Neural cell (in vitro differentiated cells): Measurements from ENCODE around the gene NDUFA6. TPM values are rescaled to one million over a fixed set of nuclear protein-coding genes. Genes with fewer than 3 reads are reported as not detected.
"Not testable (repeated sequence)": the region's sequence is repeated elsewhere in the genome, so short reads cannot be mapped to it uniquely, and the experiment has no call there.

Source experiments
- H2AFZ ChIP-seq: fragments of 200-600, 300-800 bp; sonication (generic), shearing (Covaris generic); 2 replicates; pipeline ENCODE4 v1.6.0; 2014; ENCODE audit warnings: low read depth, mild to moderate bottlenecking, antibody characterized with exemption, low read length, moderate library complexity
- H3F3A ChIP-seq: fragments of 200-600 bp; shearing (Covaris generic); 2 replicates; pipeline ENCODE4 v1.6.1; 2016; ENCODE audit warnings: mild to moderate bottlenecking, moderate library complexity, mixed read lengths, antibody characterized with exemption, low read length; ENCODE audit not compliant: insufficient read depth, poor library complexity, severe bottlenecking
- H3K27ac ChIP-seq: fragments of 200-600, 300-800 bp; sonication (generic), shearing (Covaris generic); 2 replicates; pipeline ENCODE4 v1.5.1; 2014; ENCODE audit warnings: mild to moderate bottlenecking, low read length, moderate library complexity
- H3K27me3 ChIP-seq: fragments of 300-800, 200-600 bp; sonication (generic), shearing (Covaris generic); 2 replicates; pipeline ENCODE4 v1.6.0; 2014; ENCODE audit warnings: mild to moderate bottlenecking, low read depth, low read length, moderate library complexity; ENCODE audit not compliant: insufficient read depth
- H3K36me3 ChIP-seq: fragments of 300-800, 200-600 bp; sonication (generic), shearing (Covaris generic); 2 replicates; pipeline ENCODE4 v1.5.1; 2014; ENCODE audit warnings: mild to moderate bottlenecking, antibody characterized with exemption, low read length, moderate library complexity; ENCODE audit not compliant: insufficient read depth
- H3K4me2 ChIP-seq: fragments of 300-800, 200-600 bp; sonication (generic), shearing (Covaris generic); 2 replicates; pipeline ENCODE4 v1.6.0; 2014; ENCODE audit warnings: mild to moderate bottlenecking, low read length
- H3K4me3 ChIP-seq: fragments of 300-800, 200-600 bp; sonication (generic), shearing (Covaris generic); 2 replicates; pipeline ENCODE4 v1.5.1; 2014; ENCODE audit warnings: mild to moderate bottlenecking, low read length, moderate library complexity
- H3K79me2 ChIP-seq: fragments of 200-600 bp; shearing (Covaris generic); replicated peaks from 2 replicates; pipeline ENCODE4 v1.6.0; 2014; ENCODE audit warnings: mild to moderate bottlenecking, low read length, moderate library complexity; ENCODE audit not compliant: insufficient read depth
- H3K9ac ChIP-seq: fragments of 300-800, 200-600 bp; sonication (generic), shearing (Covaris generic); 2 replicates; pipeline ENCODE4 v1.6.1; 2016; ENCODE audit warnings: mild to moderate bottlenecking, low read length, mixed read lengths
- H3K9me2 ChIP-seq: fragments of 200-600 bp; shearing (Covaris generic); 2 replicates; pipeline ENCODE4 v1.6.1; 2016; ENCODE audit warnings: mild to moderate bottlenecking, low read length, mixed read lengths; ENCODE audit not compliant: insufficient read depth
- H3K9me3 ChIP-seq: fragments of 200-600, 300-800 bp; sonication (generic), shearing (Covaris generic); 2 replicates; pipeline ENCODE4 v1.6.1; 2016; ENCODE audit warnings: mild to moderate bottlenecking, mixed run types, low read length, moderate library complexity, mixed read lengths
- H4K20me1 ChIP-seq: fragments of 200-600 bp; shearing (Covaris generic); 2 replicates; pipeline ENCODE4 v1.6.1; 2016; ENCODE audit warnings: mild to moderate bottlenecking, mixed run types; ENCODE audit not compliant: insufficient read depth
- EP300 ChIP-seq: fragments of 450-650 bp; conservative IDR thresholded peaks from 2 replicates; pipeline ENCODE4 v1.6.1; 2014; ENCODE audit warnings: antibody characterized with exemption, mild to moderate bottlenecking, moderate library complexity; ENCODE audit not compliant: poor library complexity, severe bottlenecking
- EZH2 ChIP-seq: fragments of 200-600, 300-800 bp; shearing (Covaris generic), sonication (generic); IDR thresholded peaks from 2 replicates; pipeline ENCODE4 v1.6.1; 2014; ENCODE audit warnings: antibody characterized with exemption, low read length, borderline replicate concordance, mild to moderate bottlenecking; ENCODE audit not compliant: insufficient read depth, poor library complexity, severe bottlenecking
- MXI1 ChIP-seq: fragments of 450-650 bp; conservative IDR thresholded peaks from 2 replicates; pipeline ENCODE4 v1.6.1; 2014; ENCODE audit warnings: antibody characterized with exemption, mild to moderate bottlenecking; ENCODE audit not compliant: poor library complexity, severe bottlenecking
- RAD21 ChIP-seq: fragments of 450-650 bp; conservative IDR thresholded peaks from 2 replicates; pipeline ENCODE4 v1.6.1; 2014; ENCODE audit warnings: antibody characterized with exemption, mild to moderate bottlenecking, moderate library complexity
- SMC3 ChIP-seq: fragments of 450-650 bp; conservative IDR thresholded peaks from 2 replicates; pipeline ENCODE4 v1.6.1; 2014; ENCODE audit warnings: antibody characterized with exemption, mild to moderate bottlenecking, moderate library complexity; ENCODE audit not compliant: poor library complexity
- TAF1 ChIP-seq: IDR thresholded peaks from 2 replicates; pipeline ENCODE4 v1.6.1; 2012; ENCODE audit warnings: low read depth
- polyA plus RNA-seq: library from polyadenylated mRNA; depleted of rRNA; stranded (reverse); fragments of >200 nt; gene quantifications from 2 replicates; pipeline ENCODE4 v1.2.3, GENCODE V29; 2014
- TF ChIP-seq, protein P1 (sequence below): fragments of 450-650 bp; IDR thresholded peaks from 2 replicates; pipeline ENCODE4 v1.5.1; 2014; ENCODE audit warnings: antibody characterized with exemption, mild to moderate bottlenecking, moderate library complexity; ENCODE audit not compliant: poor library complexity, severe bottlenecking

The NDUFA6 gene
- polyA plus RNA-seq, 1 donor from 2014 or later = 273 TPM

DNA sequence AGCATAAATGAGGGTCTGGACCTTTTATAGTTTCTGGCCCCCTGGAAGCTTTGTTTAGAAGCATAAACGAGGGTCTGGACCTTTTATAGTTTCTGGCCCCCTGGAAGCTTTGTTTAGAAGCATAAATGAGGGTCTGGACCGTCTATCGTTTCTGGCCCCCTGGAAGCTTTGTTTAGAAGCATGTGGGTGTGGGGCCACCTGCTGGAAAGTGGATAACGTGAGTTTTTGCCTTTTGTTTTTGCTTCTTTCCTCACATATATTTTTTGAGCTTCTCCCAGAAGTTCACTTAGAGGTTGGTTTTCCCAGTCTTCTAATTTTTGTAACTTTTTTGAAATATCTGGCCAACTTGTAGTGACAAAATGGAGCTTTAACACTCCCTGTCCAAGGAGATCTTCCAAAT lies 22.2 kb upstream of the NDUFA6 start:
- H3K4me3 ChIP-seq, H4K20me1 ChIP-seq, H3K27me3 ChIP-seq, H3K9me3 ChIP-seq, H3K27ac ChIP-seq, H3F3A ChIP-seq, H2AFZ ChIP-seq, H3K4me2 ChIP-seq, H3K9me2 ChIP-seq, H3K79me2 ChIP-seq, H3K9ac ChIP-seq, H3K36me3 ChIP-seq: not testable (repeated sequence)

DNA sequence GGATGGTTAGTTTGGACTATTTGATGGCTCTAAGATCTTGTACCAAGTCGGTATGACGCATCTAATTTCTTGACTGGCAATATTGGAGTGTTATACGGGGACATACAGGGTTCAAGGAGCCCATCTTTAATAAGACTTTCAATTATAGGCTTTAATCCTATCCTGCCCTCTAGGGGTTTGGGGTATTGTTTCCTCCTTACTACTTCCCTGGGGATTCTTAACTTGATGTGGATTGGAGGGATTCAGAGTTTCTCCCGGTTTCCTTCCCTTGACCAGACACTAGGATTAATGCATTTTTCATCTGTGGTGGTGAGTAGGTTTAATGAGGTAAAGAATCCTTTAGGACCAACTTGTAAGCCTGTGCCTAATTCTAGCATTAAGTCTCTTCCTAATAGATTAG lies 21.2 kb upstream of the NDUFA6 start:
- no peaks in the 10 kb centered on the region for H3K9me2 ChIP-seq
- no peaks in the 10 kb centered on the region for H3F3A ChIP-seq
- H3K36me3 ChIP-seq = no peaks in the 10 kb centered on the region
- H2AFZ ChIP-seq = no peak overlapping the region
- H3K9ac ChIP-seq = no peak overlapping the region
- TF ChIP-seq SMC3 (no peak), MXI1 (no peak), RAD21 (no peak), TAF1 (no peak), EZH2 (no peak)
- TF ChIP-seq, protein P1, sequence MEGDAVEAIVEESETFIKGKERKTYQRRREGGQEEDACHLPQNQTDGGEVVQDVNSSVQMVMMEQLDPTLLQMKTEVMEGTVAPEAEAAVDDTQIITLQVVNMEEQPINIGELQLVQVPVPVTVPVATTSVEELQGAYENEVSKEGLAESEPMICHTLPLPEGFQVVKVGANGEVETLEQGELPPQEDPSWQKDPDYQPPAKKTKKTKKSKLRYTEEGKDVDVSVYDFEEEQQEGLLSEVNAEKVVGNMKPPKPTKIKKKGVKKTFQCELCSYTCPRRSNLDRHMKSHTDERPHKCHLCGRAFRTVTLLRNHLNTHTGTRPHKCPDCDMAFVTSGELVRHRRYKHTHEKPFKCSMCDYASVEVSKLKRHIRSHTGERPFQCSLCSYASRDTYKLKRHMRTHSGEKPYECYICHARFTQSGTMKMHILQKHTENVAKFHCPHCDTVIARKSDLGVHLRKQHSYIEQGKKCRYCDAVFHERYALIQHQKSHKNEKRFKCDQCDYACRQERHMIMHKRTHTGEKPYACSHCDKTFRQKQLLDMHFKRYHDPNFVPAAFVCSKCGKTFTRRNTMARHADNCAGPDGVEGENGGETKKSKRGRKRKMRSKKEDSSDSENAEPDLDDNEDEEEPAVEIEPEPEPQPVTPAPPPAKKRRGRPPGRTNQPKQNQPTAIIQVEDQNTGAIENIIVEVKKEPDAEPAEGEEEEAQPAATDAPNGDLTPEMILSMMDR = no peak
- H3K79me2 ChIP-seq = no peaks in the 10 kb centered on the region
- H3K9me3 ChIP-seq = no peaks in the 10 kb centered on the region
- no peaks in the 10 kb centered on the region for H4K20me1 ChIP-seq
- H3K4me3 ChIP-seq = no peak overlapping the region
- no peak overlapping the region for H3K27ac ChIP-seq
- no peak overlapping the region for H3K4me2 ChIP-seq
- no peaks in the 10 kb centered on the region for H3K27me3 ChIP-seq

DNA sequence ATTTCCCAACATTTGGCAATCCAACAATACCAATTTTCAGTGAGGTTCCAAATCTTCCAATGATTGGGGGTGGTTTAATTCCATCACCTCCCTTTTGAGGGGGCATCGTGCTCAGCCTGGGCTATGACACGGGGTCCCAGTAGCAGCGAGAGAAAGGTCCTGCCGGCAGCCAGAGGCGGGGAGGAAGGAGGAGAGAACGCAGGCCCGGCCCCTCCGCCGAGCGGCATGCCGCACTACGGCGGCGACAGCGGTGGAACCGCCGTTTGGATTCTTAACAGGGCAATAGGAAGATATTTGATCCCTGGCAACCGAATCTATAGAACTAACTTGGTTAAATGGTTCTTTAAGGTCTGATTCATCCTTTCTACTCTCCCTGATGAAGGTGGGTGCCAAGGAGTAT lies 18.3 kb upstream of the NDUFA6 start:
- Histone ChIP-seq H3K4me2 (no peak overlapping the region), H2AFZ (no peak overlapping the region), H4K20me1 (no peaks in the 10 kb centered on the region), H3K27ac (no peak overlapping the region), H3K9me3 (no peaks in the 10 kb centered on the region), H3F3A (no peaks in the 10 kb centered on the region), H3K27me3 (no peaks in the 10 kb centered on the region), H3K9ac (no peak overlapping the region), H3K9me2 (no peaks in the 10 kb centered on the region), H3K36me3 (no peaks in the 10 kb centered on the region), H3K4me3 (no peak overlapping the region), H3K79me2 (no peaks in the 10 kb centered on the region)
- TF ChIP-seq MXI1 (no peak), RAD21 (no peak), TAF1 (no peak), EP300 (no peak), EZH2 (no peak)

DNA sequence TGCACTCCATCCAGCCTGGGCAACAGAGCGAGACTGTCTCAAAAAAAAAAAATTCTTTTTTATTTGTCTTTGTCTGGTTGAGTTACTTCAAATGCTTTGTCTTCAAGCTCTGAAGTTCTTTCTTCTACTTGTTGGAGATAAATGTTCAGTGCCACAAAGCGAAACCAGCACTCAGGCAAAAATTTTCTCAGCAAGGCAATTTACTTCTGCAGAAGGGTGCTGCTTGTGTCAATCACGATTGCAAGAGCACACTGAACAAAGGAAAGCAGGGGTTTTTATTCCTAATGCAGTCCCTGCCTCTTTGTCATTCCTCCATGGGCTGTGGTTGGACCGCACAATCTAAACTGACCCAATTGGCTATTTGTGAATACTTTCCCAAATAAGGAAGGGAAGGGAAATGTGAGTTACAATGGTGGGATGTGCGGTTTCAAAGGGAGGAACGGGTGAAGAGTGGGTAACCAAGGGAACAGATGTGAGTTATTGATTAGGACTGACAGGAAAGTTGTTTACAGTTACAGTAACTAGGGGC lies 13.8 kb upstream of the NDUFA6 start:
- not testable (repeated sequence) for H3K9me3 ChIP-seq, H3K36me3 ChIP-seq, H4K20me1 ChIP-seq, H3K9me2 ChIP-seq, H3K27me3 ChIP-seq, H3F3A ChIP-seq, H3K79me2 ChIP-seq, H3K27ac ChIP-seq, H3K9ac ChIP-seq, H2AFZ ChIP-seq, H3K4me3 ChIP-seq, H3K4me2 ChIP-seq
